Measurements from ENCODE around the gene EID3.

Gene EID3

GRCh38 chr12:104352106-104352713 is 48.7 kb downstream of the EID3 start:
- Histone ChIP-seq H3K27me3 (ENCODE audit: control insufficient read depth, insufficient read depth, low read length) (no peaks in the 10 kb centered on the region), H3K36me3 (ENCODE audit: control insufficient read depth, insufficient read depth, low read length) (peaks cover 53% of the 10 kb centered on the region), H3K27ac (ENCODE audit: low read depth, low read length) (no peak overlapping the region), H3K4me3 (ENCODE audit: low read depth, low read length) (no peak overlapping the region), H3K9me3 (ENCODE audit: control insufficient read depth, insufficient read depth, low read depth, low read length) (no peaks in the 10 kb centered on the region), H3K9ac (ENCODE audit: low read length) (no peak overlapping the region), H3K4me1 (ENCODE audit: control insufficient read depth, insufficient read depth, low read length) (peaks cover 18% of the 10 kb centered on the region)

GRCh38 chr12:104353012-104353981 is 49.8 kb downstream of the EID3 start:
- peaks cover 18% of the 10 kb centered on the region for H3K4me1 ChIP-seq (ENCODE audit: control insufficient read depth, insufficient read depth, low read length)
- no peak overlapping the region for H3K9ac ChIP-seq (ENCODE audit: low read length)
- no peak overlapping the region for H3K4me3 ChIP-seq (ENCODE audit: low read depth, low read length)
- H3K36me3 ChIP-seq (ENCODE audit: control insufficient read depth, insufficient read depth, low read length) = peaks cover 44% of the 10 kb centered on the region
- H3K27me3 ChIP-seq (ENCODE audit: control insufficient read depth, insufficient read depth, low read length) = no peaks in the 10 kb centered on the region
- no peaks in the 10 kb centered on the region for H3K9me3 ChIP-seq (ENCODE audit: control insufficient read depth, insufficient read depth, low read depth, low read length)
- no peak overlapping the region for H3K27ac ChIP-seq (ENCODE audit: low read depth, low read length)

- H3K27ac ChIP-seq (ENCODE audit: low read depth, low read length) = no peak overlapping the region
Measured at GRCh38 chr12:104354167-104354867, 50.8 kb downstream of the EID3 start.

More at GRCh38 chr12:104354167-104354867, 50.8 kb downstream of the EID3 start:
- no peak overlapping the region for H3K4me3 ChIP-seq (ENCODE audit: low read depth, low read length)
- no peak overlapping the region for H3K9ac ChIP-seq (ENCODE audit: low read length)
- no peaks in the 10 kb centered on the region for H3K9me3 ChIP-seq (ENCODE audit: control insufficient read depth, insufficient read depth, low read depth, low read length)
- H3K36me3 ChIP-seq (ENCODE audit: control insufficient read depth, insufficient read depth, low read length) = peaks cover 34% of the 10 kb centered on the region
- peaks cover 18% of the 10 kb centered on the region for H3K4me1 ChIP-seq (ENCODE audit: control insufficient read depth, insufficient read depth, low read length)
- H3K27me3 ChIP-seq (ENCODE audit: control insufficient read depth, insufficient read depth, low read length) = no peaks in the 10 kb centered on the region
